Osteoblast (primary cell): ENCODE measurements around the gene GFRA1. TPM values are rescaled to one million over a fixed set of nuclear protein-coding genes. Genes with fewer than 3 reads are reported as not detected.

ENCODE experiments used
- DNase-seq: peaks from one replicate; pipeline ENCODE4 v3.0.0; 2011; ENCODE audit warnings: low spot score, mixed read lengths; ENCODE audit not compliant: insufficient read length; ENCODE audit errors: missing footprints
- H2AFZ ChIP-seq: 2 replicates; pipeline ENCODE4 v1.6.0; 2011; ENCODE audit warnings: mild to moderate bottlenecking, low read length
- H3K27ac ChIP-seq: 2 replicates; pipeline ENCODE4 v1.5.1; 2011; ENCODE audit warnings: mild to moderate bottlenecking, low read depth, low read length, moderate library complexity
- H3K27me3 ChIP-seq: 2 replicates; pipeline ENCODE4 v1.6.0; 2012; ENCODE audit warnings: mild to moderate bottlenecking, control low read depth, inconsistent platforms, low read length, moderate library complexity; ENCODE audit not compliant: insufficient read depth
- H3K36me3 ChIP-seq: 2 replicates; pipeline ENCODE4 v1.5.1; 2011; ENCODE audit warnings: mild to moderate bottlenecking, low read length, control low read depth, moderate library complexity; ENCODE audit not compliant: insufficient read depth
- H3K4me1 ChIP-seq: 2 replicates; pipeline ENCODE4 v1.5.1; 2011; ENCODE audit warnings: mild to moderate bottlenecking, low read length, control low read depth, moderate library complexity; ENCODE audit not compliant: insufficient read depth
- H3K4me2 ChIP-seq: 2 replicates; pipeline ENCODE4 v1.6.0; 2011; ENCODE audit warnings: mild to moderate bottlenecking, low read length; ENCODE audit not compliant: insufficient read depth
- H3K4me3 ChIP-seq: fragments of 200-600 bp; sonication (generic); 3 replicates; pipeline ENCODE4 v1.5.1; 2012; ENCODE audit warnings: mild to moderate bottlenecking, low read length, inconsistent platforms; ENCODE audit not compliant: insufficient read depth
- H3K79me2 ChIP-seq: 2 replicates; pipeline ENCODE4 v1.6.0; 2012; ENCODE audit warnings: mild to moderate bottlenecking, low read length, control low read depth, inconsistent platforms; ENCODE audit not compliant: insufficient read depth
- H3K9me3 ChIP-seq: 2 replicates; pipeline ENCODE4 v1.5.1; 2011; ENCODE audit warnings: low read depth, low read length, control low read depth
- H4K20me1 ChIP-seq: 2 replicates; pipeline ENCODE4 v1.6.0; 2012; ENCODE audit warnings: mild to moderate bottlenecking, low read length, control low read depth; ENCODE audit not compliant: insufficient read depth
- total RNA-seq: library from RNA; depleted of rRNA; stranded (reverse); fragments of >200 nt; gene quantifications from 2 replicates; pipeline ENCODE4 v1.2.3, GENCODE V29; 2012
- TF ChIP-seq, protein P1 (sequence below): IDR thresholded peaks from 2 replicates; pipeline ENCODE4 v1.5.1; 2011; ENCODE audit warnings: mild to moderate bottlenecking, low read depth, low read length, moderate library complexity; ENCODE audit errors: extremely low read depth

GFRA1 gene
- total RNA-seq, 1 donor = 76.0 TPM

GRCh38 chr10:116027355-116027754, 245.7 kb downstream of the GFRA1 start:
- Histone ChIP-seq H3K9me3 (no peaks in the 10 kb centered on the region), H4K20me1 (no peaks in the 10 kb centered on the region), H3K4me1 (no peaks in the 10 kb centered on the region), H3K79me2 (no peaks in the 10 kb centered on the region), H3K4me2 (no peak overlapping the region), H3K27ac (no peak overlapping the region), H3K4me3 (no peak overlapping the region), H3K27me3 (no peaks in the 10 kb centered on the region), H2AFZ (no peak overlapping the region), H3K36me3 (no peaks in the 10 kb centered on the region)
- no peak for DNase-seq
- TF ChIP-seq, protein P1, sequence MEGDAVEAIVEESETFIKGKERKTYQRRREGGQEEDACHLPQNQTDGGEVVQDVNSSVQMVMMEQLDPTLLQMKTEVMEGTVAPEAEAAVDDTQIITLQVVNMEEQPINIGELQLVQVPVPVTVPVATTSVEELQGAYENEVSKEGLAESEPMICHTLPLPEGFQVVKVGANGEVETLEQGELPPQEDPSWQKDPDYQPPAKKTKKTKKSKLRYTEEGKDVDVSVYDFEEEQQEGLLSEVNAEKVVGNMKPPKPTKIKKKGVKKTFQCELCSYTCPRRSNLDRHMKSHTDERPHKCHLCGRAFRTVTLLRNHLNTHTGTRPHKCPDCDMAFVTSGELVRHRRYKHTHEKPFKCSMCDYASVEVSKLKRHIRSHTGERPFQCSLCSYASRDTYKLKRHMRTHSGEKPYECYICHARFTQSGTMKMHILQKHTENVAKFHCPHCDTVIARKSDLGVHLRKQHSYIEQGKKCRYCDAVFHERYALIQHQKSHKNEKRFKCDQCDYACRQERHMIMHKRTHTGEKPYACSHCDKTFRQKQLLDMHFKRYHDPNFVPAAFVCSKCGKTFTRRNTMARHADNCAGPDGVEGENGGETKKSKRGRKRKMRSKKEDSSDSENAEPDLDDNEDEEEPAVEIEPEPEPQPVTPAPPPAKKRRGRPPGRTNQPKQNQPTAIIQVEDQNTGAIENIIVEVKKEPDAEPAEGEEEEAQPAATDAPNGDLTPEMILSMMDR = no peak

- DNase-seq = no peak
- no peak overlapping the region for H2AFZ ChIP-seq
- H3K27me3 ChIP-seq = no peaks in the 10 kb centered on the region
- TF ChIP-seq, protein P1 = no peak
- H3K4me1 ChIP-seq = no peaks in the 10 kb centered on the region
- no peaks in the 10 kb centered on the region for H3K9me3 ChIP-seq
- H3K4me3 ChIP-seq = no peak overlapping the region
- H4K20me1 ChIP-seq = no peaks in the 10 kb centered on the region
- no peak overlapping the region for H3K4me2 ChIP-seq
- H3K27ac ChIP-seq = no peak overlapping the region
- no peaks in the 10 kb centered on the region for H3K79me2 ChIP-seq
- H3K36me3 ChIP-seq = no peaks in the 10 kb centered on the region
Measured at GRCh38 chr10:116026725-116027124, 246.3 kb downstream of the GFRA1 start.

DNA sequence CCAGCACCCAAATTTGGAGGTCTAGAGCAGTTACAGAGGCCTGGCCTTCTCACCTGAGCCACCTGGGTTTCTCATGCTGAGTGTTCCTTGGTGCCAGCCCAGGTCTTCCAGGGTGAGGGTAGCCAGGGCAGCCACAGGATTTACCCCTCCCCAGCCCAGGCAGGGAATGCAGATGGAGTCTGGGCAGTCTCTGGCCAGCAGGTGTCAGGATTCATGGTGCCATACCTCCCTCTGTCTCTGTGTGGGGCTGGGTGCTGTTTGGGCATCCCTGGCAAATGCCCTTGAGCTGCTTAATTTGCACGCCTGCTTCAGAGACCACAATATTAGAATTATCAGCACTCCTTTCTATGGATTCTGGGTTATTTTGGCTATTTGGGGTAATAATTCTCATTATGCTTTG, 246.7 kb downstream of the GFRA1 start:
- no peak overlapping the region for H3K27ac ChIP-seq
- no peak overlapping the region for H2AFZ ChIP-seq
- no peaks in the 10 kb centered on the region for H4K20me1 ChIP-seq
- H3K9me3 ChIP-seq = no peaks in the 10 kb centered on the region
- no peaks in the 10 kb centered on the region for H3K4me1 ChIP-seq
- H3K4me2 ChIP-seq = no peak overlapping the region
- TF ChIP-seq, protein P1 = peak; percentile 26
- peak; percentile 44 for DNase-seq
- no peaks in the 10 kb centered on the region for H3K36me3 ChIP-seq
- H3K79me2 ChIP-seq = no peaks in the 10 kb centered on the region
- H3K4me3 ChIP-seq = no peak overlapping the region
- no peaks in the 10 kb centered on the region for H3K27me3 ChIP-seq

- Histone ChIP-seq H4K20me1 (no peaks in the 10 kb centered on the region), H3K36me3 (no peaks in the 10 kb centered on the region), H2AFZ (no peak overlapping the region), H3K27me3 (no peaks in the 10 kb centered on the region), H3K27ac (no peak overlapping the region), H3K4me3 (no peak overlapping the region), H3K4me1 (no peaks in the 10 kb centered on the region), H3K4me2 (no peak overlapping the region), H3K9me3 (no peaks in the 10 kb centered on the region), H3K79me2 (no peaks in the 10 kb centered on the region)
- TF ChIP-seq, protein P1 = no peak
- no peak for DNase-seq
Measured at GRCh38 chr10:116024271-116024878, 248.6 kb downstream of the GFRA1 start.
